Activated CD4-positive, alpha-beta T cell treated with anti-CD3 and anti-CD28 coated beads, Interleukin-2, amount 10 ng/mL, durations not matched to agents 7 days and 5 days (primary cell): ENCODE results near the gene KCTD18. TPM values are rescaled to one million over a fixed set of nuclear protein-coding genes. Genes with fewer than 3 reads are reported as not detected.

Experiments
- CTCF ChIA-PET: fragments of 350-600 bp; sonication (Branson Sonifier 250); formaldehyde crosslinking; loops from one replicate; lab custom pipeline; 2021; ENCODE audit warnings: antibody characterized with exemption; lab: Charles Lee
- POLR2A ChIA-PET: fragments of 350-600 bp; sonication (Branson Sonifier 250); formaldehyde crosslinking; loops from one replicate; lab custom pipeline; 2021; ENCODE audit warnings: antibody characterized with exemption; lab: Charles Lee
- DNase-seq: peaks from one replicate; pipeline ENCODE4 v3.0.0-alpha.2; 2020
- H3K27ac Mint-ChIP-seq: one replicate; pipeline ENCODE4 v1.8.0; 2021; ENCODE audit warnings: mild to moderate bottlenecking, moderate library complexity, mixed read lengths
- H3K27me3 Mint-ChIP-seq: one replicate; pipeline ENCODE4 v1.8.0; 2021; ENCODE audit warnings: mixed read lengths
- H3K36me3 Mint-ChIP-seq: one replicate; pipeline ENCODE4 v1.8.0; 2021; ENCODE audit warnings: low read depth, mixed read lengths
- H3K4me1 Mint-ChIP-seq: one replicate; pipeline ENCODE4 v1.8.0; 2021; ENCODE audit warnings: mixed read lengths
- H3K4me3 Mint-ChIP-seq: one replicate; pipeline ENCODE4 v1.8.0; 2021; ENCODE audit warnings: mild to moderate bottlenecking, moderate library complexity, mixed read lengths
- H3K9me3 Mint-ChIP-seq: one replicate; pipeline ENCODE4 v1.8.0; 2021; ENCODE audit warnings: mixed read lengths
- total RNA-seq, 2 experiments: library from RNA; stranded (reverse); gene quantifications; one replicate each; pipeline ENCODE4 v1.2.3, GENCODE V29; 2021

Gene KCTD18
- 10 to 100 TPM; 20.4 to 20.5 TPM for total RNA-seq

- H3K27me3 Mint-ChIP-seq, result no peaks in the 10 kb centered on the region
- H3K36me3 Mint-ChIP-seq, result peaks cover 12% of the 10 kb centered on the region
- no peaks in the 10 kb centered on the region for H3K9me3 Mint-ChIP-seq
- H3K27ac Mint-ChIP-seq, result peak within 1 kb of the TSS; percentile 91
- peak within 1 kb of the TSS; percentile 92 for H3K4me3 Mint-ChIP-seq
- peaks cover 31% of the 10 kb centered on the region for H3K4me1 Mint-ChIP-seq
- POLR2A ChIA-PET, result no interaction called here
- peak; percentile 91 for DNase-seq
- CTCF ChIA-PET, result interaction anchor here (0.5 to 3.3 kb wide), 12 partner anchors 11 to 551 kb away, joined by 3 to 13 read pairs (median 4); partner anchors contain the start of gene SGO2
Observed at GRCh38 chr2:200509612-200510433, at the start of gene KCTD18. Gene KCTD18 (minus strand): TSS chr2:200510068. CDS start chr2:200507016, 3,052 bp downstream.

- H3K9me3 Mint-ChIP-seq, result peaks cover 4% of the 10 kb centered on the region
- CTCF ChIA-PET, result no interaction called here
- no peaks in the 10 kb centered on the region for H3K4me1 Mint-ChIP-seq
- H3K36me3 Mint-ChIP-seq, result peaks cover 67% of the 10 kb centered on the region
- no peaks in the 10 kb centered on the region for H3K27me3 Mint-ChIP-seq
- DNase-seq, result no peak
- POLR2A ChIA-PET, result no interaction called here
- H3K4me3 Mint-ChIP-seq, result no peak overlapping the region
- H3K27ac Mint-ChIP-seq, result no peak overlapping the region
Observed at GRCh38 chr2:200540793-200541192, 30.9 kb upstream of the KCTD18 start.

GRCh38 chr2:200538139-200538538, 28.3 kb upstream of the KCTD18 start:
- Mint-ChIP-seq H3K4me1 (no peaks in the 10 kb centered on the region), H3K36me3 (peaks cover 54% of the 10 kb centered on the region), H3K9me3 (peaks cover 4% of the 10 kb centered on the region), H3K27ac (no peak overlapping the region), H3K4me3 (no peak overlapping the region), H3K27me3 (no peaks in the 10 kb centered on the region)
- ChIA-PET CTCF (no interaction called here), POLR2A (no interaction called here)
- DNase-seq, result no peak

GRCh38 chr2:200534572-200534971, 24.7 kb upstream of the KCTD18 start:
- POLR2A ChIA-PET, result no interaction called here
- peaks cover 3% of the 10 kb centered on the region for H3K9me3 Mint-ChIP-seq
- H3K27ac Mint-ChIP-seq, result no peak overlapping the region
- H3K36me3 Mint-ChIP-seq, result peaks cover 27% of the 10 kb centered on the region
- H3K4me3 Mint-ChIP-seq, result no peak overlapping the region
- CTCF ChIA-PET, result interaction anchor here (1.1 to 1.2 kb wide), 2 partner anchors 8 to 25 kb away, joined by 5 read pairs; partner anchors contain the start of genes KCTD18 and SGO2
- no peaks in the 10 kb centered on the region for H3K4me1 Mint-ChIP-seq
- no peak for DNase-seq
- H3K27me3 Mint-ChIP-seq, result no peaks in the 10 kb centered on the region

GRCh38 chr2:200533754-200534153, 23.9 kb upstream of the KCTD18 start:
- POLR2A ChIA-PET, result no interaction called here
- Mint-ChIP-seq H3K9me3 (no peaks in the 10 kb centered on the region), H3K27ac (no peak overlapping the region)

GRCh38 chr2:200528228-200528627, 18.4 kb upstream of the KCTD18 start:
- no peak for DNase-seq
- ChIA-PET POLR2A (no interaction called here), CTCF (interaction anchor here (0.6 to 1.1 kb wide), 2 partner anchors 13 to 102 kb away, joined by 3 to 5 read pairs; no protein-coding TSS in a partner anchor)
- peak overlapping the region; percentile 88 for H3K4me3 Mint-ChIP-seq
- no peaks in the 10 kb centered on the region for H3K9me3 Mint-ChIP-seq
- peaks cover 19% of the 10 kb centered on the region for H3K36me3 Mint-ChIP-seq
- peaks cover 39% of the 10 kb centered on the region for H3K4me1 Mint-ChIP-seq
- H3K27me3 Mint-ChIP-seq, result peaks cover 4% of the 10 kb centered on the region
- H3K27ac Mint-ChIP-seq, result no peak overlapping the region

More at GRCh38 chr2:200533754-200534153, 23.9 kb upstream of the KCTD18 start:
- peaks cover 5% of the 10 kb centered on the region for H3K4me1 Mint-ChIP-seq
- CTCF ChIA-PET, result interaction anchor here (0.6 to 0.7 kb wide), 2 partner anchors 196 to 660 kb away, joined by 4 read pairs; no protein-coding TSS in a partner anchor
- H3K27me3 Mint-ChIP-seq, result no peaks in the 10 kb centered on the region
- no peak overlapping the region for H3K4me3 Mint-ChIP-seq
- H3K36me3 Mint-ChIP-seq, result peaks cover 23% of the 10 kb centered on the region
- DNase-seq, result no peak

GRCh38 chr2:200525882-200526651, 16.2 kb upstream of the KCTD18 start, which contains the start of gene SGO2:
Gene SGO2 (plus strand): TSS chr2:200526207. CDS start chr2:200532976, 6,769 bp downstream.
- peak within 1 kb of the TSS; percentile 88 for H3K4me3 Mint-ChIP-seq
- peaks cover 16% of the 10 kb centered on the region for H3K36me3 Mint-ChIP-seq
- POLR2A ChIA-PET, result interaction anchor here (0.7 kb wide), 1 partner anchor 278 kb away, joined by 3 read pairs; no protein-coding TSS in a partner anchor
- no peaks in the 10 kb centered on the region for H3K9me3 Mint-ChIP-seq
- CTCF ChIA-PET, result interaction anchor here (1.4 to 1.8 kb wide), 4 partner anchors 9 to 208 kb away, joined by 3 to 6 read pairs (median 4); partner anchors contain the start of gene KCTD18
- H3K4me1 Mint-ChIP-seq, result peaks cover 39% of the 10 kb centered on the region
- peaks cover 6% of the 10 kb centered on the region for H3K27me3 Mint-ChIP-seq
- peak within 1 kb of the TSS; percentile 89 for H3K27ac Mint-ChIP-seq
- peak; percentile 97 for DNase-seq

GRCh38 chr2:200525551-200525881, 15.6 kb upstream of the KCTD18 start:
- peaks cover 16% of the 10 kb centered on the region for H3K36me3 Mint-ChIP-seq
- H3K9me3 Mint-ChIP-seq, result no peaks in the 10 kb centered on the region
- CTCF ChIA-PET, result interaction anchor here (1.4 to 1.8 kb wide), 4 partner anchors 10 to 209 kb away, joined by 3 to 6 read pairs (median 4); partner anchors contain the start of gene KCTD18
- H3K27me3 Mint-ChIP-seq, result peaks cover 6% of the 10 kb centered on the region
- H3K4me1 Mint-ChIP-seq, result peaks cover 39% of the 10 kb centered on the region
- no peak for DNase-seq
- POLR2A ChIA-PET, result no interaction called here
- peak overlapping the region; percentile 89 for H3K27ac Mint-ChIP-seq
- peak overlapping the region; percentile 88 for H3K4me3 Mint-ChIP-seq

- Mint-ChIP-seq H3K4me1 (peaks cover 39% of the 10 kb centered on the region), H3K27ac (no peak overlapping the region), H3K9me3 (no peaks in the 10 kb centered on the region), H3K36me3 (peaks cover 16% of the 10 kb centered on the region), H3K27me3 (peaks cover 6% of the 10 kb centered on the region), H3K4me3 (peak overlapping the region; percentile 88)
- ChIA-PET CTCF (interaction anchor here (1.5 to 1.7 kb wide), 2 partner anchors 15 to 17 kb away, joined by 4 to 6 read pairs; partner anchors contain the start of gene KCTD18), POLR2A (no interaction called here)
- DNase-seq, result no peak
Observed at GRCh38 chr2:200525066-200525465, 15.2 kb upstream of the KCTD18 start.

GRCh38 chr2:200523604-200524003, 13.7 kb upstream of the KCTD18 start:
- no peak overlapping the region for H3K4me3 Mint-ChIP-seq
- no peak for DNase-seq
- ChIA-PET POLR2A (no interaction called here), CTCF (interaction anchor here (1.2 kb wide), 1 partner anchor 10 kb away, joined by 3 read pairs; no protein-coding TSS in a partner anchor)
- peaks cover 11% of the 10 kb centered on the region for H3K36me3 Mint-ChIP-seq
- H3K27ac Mint-ChIP-seq, result no peak overlapping the region
- H3K27me3 Mint-ChIP-seq, result peaks cover 6% of the 10 kb centered on the region
- peaks cover 33% of the 10 kb centered on the region for H3K4me1 Mint-ChIP-seq
- H3K9me3 Mint-ChIP-seq, result no peaks in the 10 kb centered on the region

- H3K36me3 Mint-ChIP-seq, result peaks cover 6% of the 10 kb centered on the region
- no peaks in the 10 kb centered on the region for H3K9me3 Mint-ChIP-seq
- peaks cover 6% of the 10 kb centered on the region for H3K27me3 Mint-ChIP-seq
- H3K4me3 Mint-ChIP-seq, result no peak overlapping the region
- peaks cover 28% of the 10 kb centered on the region for H3K4me1 Mint-ChIP-seq
- DNase-seq, result no peak
- ChIA-PET POLR2A (no interaction called here), CTCF (interaction anchor here (1.2 kb wide), 1 partner anchor 9 kb away, joined by 3 read pairs; no protein-coding TSS in a partner anchor)
- H3K27ac Mint-ChIP-seq, result no peak overlapping the region
Observed at GRCh38 chr2:200523158-200523557, 13.3 kb upstream of the KCTD18 start.

- ChIA-PET POLR2A (no interaction called here), CTCF (interaction anchor here (1.0 to 1.2 kb wide), 2 partner anchors 13 to 30 kb away, joined by 3 read pairs; no protein-coding TSS in a partner anchor)
- H3K27ac Mint-ChIP-seq, result peak overlapping the region; percentile 57
- H3K4me1 Mint-ChIP-seq, result peaks cover 20% of the 10 kb centered on the region
- no peak overlapping the region for H3K4me3 Mint-ChIP-seq
- H3K27me3 Mint-ChIP-seq, result no peaks in the 10 kb centered on the region
- H3K9me3 Mint-ChIP-seq, result peaks cover 8% of the 10 kb centered on the region
- no peak for DNase-seq
- peaks cover 4% of the 10 kb centered on the region for H3K36me3 Mint-ChIP-seq
Observed at GRCh38 chr2:200515155-200515554, 5.3 kb upstream of the KCTD18 start.
